Sigmoid colon (tissue), 3 donors: ENCODE measurements around the gene ZNF18.

Source experiments
- CTCF ChIP-seq, 4 experiments: fragments of 450-650 bp in 3 of 4; fragments of 200-600 bp in 1 of 4; IDR thresholded peaks; one replicate each; pipeline ENCODE4 v1.5.1; 2016 to 2019; ENCODE audit warnings: antibody characterized with exemption in 4 of 4, mild to moderate bottlenecking in 3 of 4, moderate library complexity in 2 of 4
- POLR2A ChIP-seq, 2 donors: fragments of 450-650 bp; IDR thresholded peaks; one replicate each; pipeline ENCODE4 v1.6.1; 2016; ENCODE audit warnings: antibody characterized with exemption in 2 of 2, mild to moderate bottlenecking in 2 of 2, moderate library complexity in 2 of 2

DNA sequence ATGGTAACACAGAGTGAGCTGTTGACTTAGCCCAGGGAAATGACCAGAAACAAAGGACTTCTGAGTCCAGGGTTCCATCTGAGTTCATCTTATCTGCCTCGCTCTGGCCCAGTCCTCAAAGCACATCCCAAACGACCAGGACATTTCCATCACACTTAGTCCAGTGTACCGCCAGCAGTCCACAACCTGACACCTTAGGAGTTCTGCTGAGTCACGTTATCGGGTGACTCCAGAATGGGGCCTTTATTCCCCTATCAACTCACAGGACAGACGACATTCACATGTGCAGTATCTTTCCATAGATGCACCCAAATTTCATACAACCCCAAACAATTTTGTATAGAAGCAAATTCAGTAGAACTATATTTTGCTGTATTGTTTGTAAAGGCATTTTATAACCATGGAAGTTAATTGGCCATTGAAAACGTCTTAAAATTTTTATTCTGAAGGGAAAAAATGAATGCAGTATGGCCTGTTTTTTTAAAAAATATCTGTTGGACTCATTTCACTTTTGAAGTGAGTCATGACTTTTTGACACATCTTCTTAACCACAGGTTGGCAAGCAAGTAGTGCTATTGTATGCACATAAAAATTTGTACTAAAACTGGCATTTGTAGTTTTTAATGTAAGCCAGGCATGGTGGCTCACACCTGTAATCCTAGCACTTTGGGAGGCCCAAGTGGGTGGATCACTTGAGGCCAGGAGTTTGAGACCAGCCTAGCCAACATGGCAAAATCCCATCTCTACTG lies 46.3 kb downstream of the ZNF18 start:
- TF ChIP-seq CTCF (IDR thresholded peaks at IDR 0.05) (no peak), POLR2A (IDR thresholded peaks at IDR 0.05) (no peak)
